Keratinocyte (primary cell): ENCODE data around the gene PIAS3.

Experiments used
- CTCF ChIP-seq, 3 experiments: IDR thresholded peaks in 1 of 3; conservative IDR thresholded peaks in 1 of 3; optimal IDR thresholded peaks in 1 of 3; 2 replicates in 2 of 3; 3 replicates in 1 of 3; pipeline versions ENCODE3 to v1.5.1; 2011; ENCODE audit warnings: low read length in 3 of 3, mild to moderate bottlenecking in 3 of 3, moderate library complexity in 2 of 3, control low read depth in 1 of 3, inconsistent platforms in 1 of 3; ENCODE audit not compliant: insufficient read depth in 2 of 3; ENCODE audit errors: extremely low read depth in 1 of 3
- EZH2 ChIP-seq: IDR thresholded peaks from one replicate; pipeline ENCODE4 v1.6.1; 2012; ENCODE audit warnings: inconsistent platforms, mild to moderate bottlenecking, low read length, moderate library complexity

DNA sequence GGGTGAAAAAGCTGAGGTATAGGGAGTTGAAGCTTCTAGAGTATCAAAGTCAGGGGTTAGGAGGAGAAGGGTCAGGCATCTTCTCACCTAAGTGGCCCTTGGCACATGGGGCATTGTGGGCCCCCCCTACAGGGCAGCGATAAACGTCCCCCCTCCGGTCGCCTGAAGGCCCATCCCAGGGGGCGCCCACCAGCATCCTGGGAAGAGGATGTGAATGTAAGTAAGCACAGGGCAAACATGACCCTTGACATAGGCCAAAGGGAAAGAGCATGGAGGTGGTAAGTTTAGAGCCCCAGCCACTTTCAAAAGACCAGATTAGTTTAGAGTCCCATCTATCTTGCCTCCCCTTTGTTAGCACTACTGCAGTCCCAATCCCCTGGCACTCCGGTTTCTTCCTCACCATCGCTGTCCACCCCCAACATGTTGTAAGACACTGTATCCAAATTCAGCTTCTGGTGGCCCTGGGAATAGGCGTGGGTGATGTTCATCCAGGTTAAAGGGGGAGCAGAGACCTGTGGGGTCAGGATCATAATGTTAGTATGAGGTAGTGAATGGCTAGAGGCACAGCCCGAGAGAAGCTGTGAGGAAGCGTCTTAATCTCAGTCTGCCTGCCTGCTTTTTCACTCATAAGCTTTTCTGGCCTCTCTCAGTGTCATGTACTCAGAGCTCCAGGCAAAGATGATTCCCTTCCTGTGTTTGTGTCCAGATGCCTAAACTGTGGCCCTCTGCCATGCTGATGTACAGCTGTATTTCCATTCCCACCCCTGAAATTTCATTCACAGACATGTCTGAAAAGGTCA lies 48.3 kb upstream of the PIAS3 start:
- TF ChIP-seq CTCF (optimal IDR thresholded peaks at IDR 0.05 in 1 of 3, IDR thresholded peaks at IDR 0.05 in 1 of 3, conservative IDR thresholded peaks at IDR 0.05 in 1 of 3; ENCODE audit: extremely low read depth in 1 of 3, insufficient read depth in 2 of 3, low read length in 3 of 3): no peak
- no peak for TF ChIP-seq EZH2
